Progenitor cell of endocrine pancreas (in vitro differentiated cells): Measurements from ENCODE around the gene KCNH8. TPM values are rescaled to one million over a fixed set of nuclear protein-coding genes. Genes with fewer than 3 reads are reported as not detected.

Experiments used
- DNase-seq: peaks from one replicate; pipeline ENCODE4 v3.0.0; 2021; ENCODE audit warnings: low spot score; ENCODE audit not compliant: unreplicated experiment
- H3K27ac Mint-ChIP-seq: 2 replicates; pipeline ENCODE4 v1.8.0; 2021; ENCODE audit warnings: mild to moderate bottlenecking, moderate library complexity, mixed read lengths
- H3K27me3 Mint-ChIP-seq: 2 replicates; pipeline ENCODE4 v1.8.0; 2021; ENCODE audit warnings: mixed read lengths
- H3K36me3 Mint-ChIP-seq: 2 replicates; pipeline ENCODE4 v1.8.0; 2022; ENCODE audit warnings: mixed read lengths; ENCODE audit not compliant: insufficient read depth
- H3K4me1 Mint-ChIP-seq: 2 replicates; pipeline ENCODE4 v1.8.0; 2021; ENCODE audit warnings: low read depth, mixed read lengths
- H3K4me3 Mint-ChIP-seq: 2 replicates; pipeline ENCODE4 v1.8.0; 2021; ENCODE audit warnings: low read depth, mild to moderate bottlenecking, moderate library complexity, mixed read lengths
- H3K9me3 Mint-ChIP-seq: 2 replicates; pipeline ENCODE4 v1.8.0; 2021; ENCODE audit warnings: low read depth, mixed read lengths
- CTCF ChIP-seq: fragments of 200-600 bp; sonication (generic); IDR thresholded peaks from one replicate; pipeline ENCODE4 v1.5.0; 2021; ENCODE audit warnings: antibody characterized with exemption, mild to moderate bottlenecking; ENCODE audit not compliant: unreplicated experiment
- total RNA-seq: library from RNA; stranded (reverse); gene quantifications from 2 replicates; pipeline ENCODE4 v1.2.1, GENCODE V29; 2021

KCNH8 gene
- total RNA-seq, 1 donor from 2014 or later: 10.0 TPM

- no peak for TF ChIP-seq CTCF
- peaks cover 12% of the 10 kb centered on the region for H3K9me3 Mint-ChIP-seq
- no peaks in the 10 kb centered on the region for H3K27me3 Mint-ChIP-seq
- H3K4me1 Mint-ChIP-seq: peaks cover 4% of the 10 kb centered on the region
- H3K36me3 Mint-ChIP-seq: peaks cover 3% of the 10 kb centered on the region
- no peak for DNase-seq
- no peak overlapping the region for H3K4me3 Mint-ChIP-seq
- no peak overlapping the region for H3K27ac Mint-ChIP-seq
Observed at GRCh38 chr3:19248143-19248542, 99.8 kb downstream of the KCNH8 start.

GRCh38 chr3:19248767-19249166, 100.5 kb downstream of the KCNH8 start:
- no peak for DNase-seq
- Mint-ChIP-seq H3K4me3 (no peak overlapping the region), H3K27me3 (no peaks in the 10 kb centered on the region), H3K4me1 (peaks cover 4% of the 10 kb centered on the region), H3K9me3 (peaks cover 10% of the 10 kb centered on the region), H3K36me3 (peaks cover 3% of the 10 kb centered on the region), H3K27ac (no peak overlapping the region)
- no peak for TF ChIP-seq CTCF

- H3K36me3 Mint-ChIP-seq: peaks cover 7% of the 10 kb centered on the region
- no peak overlapping the region for H3K27ac Mint-ChIP-seq
- no peak for DNase-seq
- H3K27me3 Mint-ChIP-seq: no peaks in the 10 kb centered on the region
- H3K9me3 Mint-ChIP-seq: no peaks in the 10 kb centered on the region
- H3K4me1 Mint-ChIP-seq: peaks cover 4% of the 10 kb centered on the region
- H3K4me3 Mint-ChIP-seq: no peak overlapping the region
- TF ChIP-seq CTCF: peak; percentile 13
Observed at GRCh38 chr3:19250959-19251610, 102.8 kb downstream of the KCNH8 start.

- no peak for TF ChIP-seq CTCF
- peaks cover 4% of the 10 kb centered on the region for H3K4me1 Mint-ChIP-seq
- DNase-seq: no peak
- no peaks in the 10 kb centered on the region for H3K9me3 Mint-ChIP-seq
- no peak overlapping the region for H3K27ac Mint-ChIP-seq
- H3K4me3 Mint-ChIP-seq: no peak overlapping the region
- H3K36me3 Mint-ChIP-seq: peaks cover 9% of the 10 kb centered on the region
- H3K27me3 Mint-ChIP-seq: no peaks in the 10 kb centered on the region
Observed at GRCh38 chr3:19254189-19254588, 105.9 kb downstream of the KCNH8 start.

- no peak for DNase-seq
- no peak for TF ChIP-seq CTCF
- Mint-ChIP-seq H3K27me3 (no peaks in the 10 kb centered on the region), H3K4me1 (peaks cover 4% of the 10 kb centered on the region), H3K27ac (no peak overlapping the region), H3K9me3 (no peaks in the 10 kb centered on the region), H3K36me3 (peaks cover 9% of the 10 kb centered on the region), H3K4me3 (no peak overlapping the region)
Observed at GRCh38 chr3:19254784-19255338, 106.6 kb downstream of the KCNH8 start.
